HG03025 (cell line): ENCODE measurements around the gene DNAJC4.

ENCODE experiments used
- ATAC-seq: cut with Tn5 transposase; IDR thresholded peaks from one replicate; pipeline ENCODE4 v1.9.1; 2021; ENCODE audit warnings: mild to moderate bottlenecking, moderate library complexity; ENCODE audit not compliant: unreplicated experiment, low FRiP score

DNAJC4 gene

GRCh38 chr11:64208086-64208795 lies 22.1 kb upstream of the DNAJC4 start:
- ATAC-seq = no peak

GRCh38 chr11:64208796-64209562 lies 21.4 kb upstream of the DNAJC4 start:
- ATAC-seq = no peak

DNA sequence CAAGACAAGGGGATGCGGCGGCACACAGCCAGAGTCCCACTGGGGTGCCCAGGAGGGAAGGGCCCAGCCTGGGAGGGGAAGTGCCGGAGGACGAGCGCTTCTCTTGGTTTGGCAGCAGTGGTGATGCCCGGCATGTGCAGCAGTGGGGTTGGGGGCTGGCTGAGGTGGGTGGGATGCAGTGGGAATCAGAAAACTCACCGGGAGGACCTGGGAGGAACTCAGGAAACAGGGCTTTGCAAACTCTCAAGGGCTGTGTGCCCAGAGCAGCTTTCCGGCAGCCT lies 20.8 kb upstream of the DNAJC4 start:
- ATAC-seq = no peak

DNA sequence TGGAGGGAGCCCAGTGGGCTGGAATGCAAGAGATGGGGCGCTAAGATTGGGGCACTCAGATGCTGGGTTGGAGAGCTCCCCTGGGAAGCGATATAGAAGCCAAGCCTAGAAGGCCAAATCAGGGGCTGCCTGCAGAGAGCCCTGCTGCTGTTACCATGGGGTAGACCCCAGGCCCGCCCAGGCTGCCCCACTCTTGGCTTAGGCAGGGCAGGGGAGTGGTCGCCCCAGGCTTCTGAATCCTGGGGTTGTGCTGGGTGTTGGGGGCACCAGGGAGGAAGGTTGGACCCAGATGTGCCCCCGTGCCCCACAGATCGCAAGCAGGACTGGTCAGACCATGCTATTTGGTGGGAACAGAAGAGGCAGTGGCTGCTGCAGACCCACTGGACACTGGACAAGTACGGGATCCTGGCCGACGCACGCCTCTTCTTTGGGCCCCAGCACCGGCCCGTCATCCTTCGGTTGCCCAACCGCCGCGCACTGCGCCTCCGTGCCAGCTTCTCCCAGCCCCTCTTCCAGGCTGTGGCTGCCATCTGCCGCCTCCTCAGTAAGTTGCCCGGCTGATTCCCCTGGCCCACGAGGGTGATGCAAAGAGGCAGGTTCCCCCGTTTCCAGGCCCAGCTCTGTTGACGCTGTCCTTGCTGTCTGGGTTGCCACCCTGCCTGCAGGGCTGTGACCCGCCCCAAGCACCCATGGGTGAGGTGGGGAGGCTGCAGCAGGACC lies 19.9 kb upstream of the DNAJC4 start:
- no peak for ATAC-seq

- ATAC-seq = no peak
These were observed 19.0 kb upstream of the DNAJC4 start for GRCh38 chr11:64211181-64211872.

GRCh38 chr11:64216879-64217278 lies 13.5 kb upstream of the DNAJC4 start:
- no peak for ATAC-seq

GRCh38 chr11:64218628-64219353 lies 11.6 kb upstream of the DNAJC4 start:
- ATAC-seq = no peak

GRCh38 chr11:64219354-64219684 lies 11.0 kb upstream of the DNAJC4 start:
- ATAC-seq = no peak

DNA sequence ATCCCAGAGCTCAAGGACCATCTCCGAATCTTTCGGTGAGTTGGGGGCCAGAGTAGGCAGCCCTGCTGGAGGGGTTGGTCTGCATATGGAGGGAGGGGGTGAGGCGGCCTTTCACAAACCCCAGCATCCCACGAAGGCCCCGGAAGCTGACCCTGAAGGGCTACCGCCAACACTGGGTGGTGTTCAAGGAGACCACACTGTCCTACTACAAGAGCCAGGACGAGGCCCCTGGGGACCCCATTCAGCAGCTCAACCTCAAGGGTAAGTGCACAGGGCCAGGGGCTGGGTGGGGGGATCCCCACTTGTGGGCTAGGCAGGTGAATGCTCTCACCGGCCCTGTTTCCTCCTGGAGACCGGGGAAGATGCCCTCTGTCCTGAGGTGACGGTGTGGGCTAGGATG lies 10.6 kb upstream of the DNAJC4 start:
- no peak for ATAC-seq

DNA sequence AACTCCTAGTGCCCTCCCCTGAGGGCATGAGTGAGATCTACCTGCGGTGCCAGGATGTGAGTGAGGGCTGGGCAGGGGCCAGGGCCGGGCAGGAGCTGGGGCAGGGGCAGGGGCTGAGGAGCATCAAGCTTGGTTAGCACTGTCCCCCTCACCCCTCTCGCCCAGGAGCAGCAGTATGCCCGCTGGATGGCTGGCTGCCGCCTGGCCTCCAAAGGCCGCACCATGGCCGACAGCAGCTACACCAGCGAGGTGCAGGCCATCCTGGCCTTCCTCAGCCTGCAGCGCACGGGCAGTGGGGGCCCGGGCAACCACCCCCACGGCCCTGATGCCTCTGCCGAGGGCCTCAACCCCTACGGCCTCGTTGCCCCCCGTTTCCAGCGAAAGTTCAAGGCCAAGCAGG lies 10.1 kb upstream of the DNAJC4 start:
- no peak for ATAC-seq

- ATAC-seq = no peak
These were observed 9.6 kb upstream of the DNAJC4 start for GRCh38 chr11:64220798-64221197.

GRCh38 chr11:64222651-64223000 lies 7.7 kb upstream of the DNAJC4 start:
- no peak for ATAC-seq

DNA sequence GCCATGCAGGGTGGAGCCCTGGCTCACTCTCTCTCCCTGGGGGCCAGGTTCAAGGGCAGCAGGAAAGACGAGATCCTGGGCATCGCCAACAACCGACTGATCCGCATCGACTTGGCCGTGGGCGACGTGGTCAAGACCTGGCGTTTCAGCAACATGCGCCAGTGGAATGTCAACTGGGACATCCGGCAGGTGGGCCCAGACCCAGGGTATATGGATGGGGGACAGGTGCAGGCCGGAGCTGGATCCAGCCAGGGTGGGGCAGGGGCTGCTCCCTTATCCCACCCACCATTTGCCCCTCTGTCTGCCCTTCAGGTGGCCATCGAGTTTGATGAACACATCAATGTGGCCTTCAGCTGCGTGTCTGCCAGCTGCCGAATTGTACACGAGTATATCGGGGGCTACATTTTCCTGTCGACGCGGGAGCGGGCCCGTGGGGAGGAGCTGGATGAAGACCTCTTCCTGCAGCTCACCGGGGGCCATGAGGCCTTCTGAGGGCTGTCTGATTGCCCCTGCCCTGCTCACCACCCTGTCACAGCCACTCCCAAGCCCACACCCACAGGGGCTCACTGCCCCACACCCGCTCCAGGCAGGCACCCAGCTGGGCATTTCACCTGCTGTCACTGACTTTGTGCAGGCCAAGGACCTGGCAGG lies 7.2 kb upstream of the DNAJC4 start:
- no peak for ATAC-seq

GRCh38 chr11:64224151-64224890 lies 6.0 kb upstream of the DNAJC4 start:
- ATAC-seq = no peak

DNA sequence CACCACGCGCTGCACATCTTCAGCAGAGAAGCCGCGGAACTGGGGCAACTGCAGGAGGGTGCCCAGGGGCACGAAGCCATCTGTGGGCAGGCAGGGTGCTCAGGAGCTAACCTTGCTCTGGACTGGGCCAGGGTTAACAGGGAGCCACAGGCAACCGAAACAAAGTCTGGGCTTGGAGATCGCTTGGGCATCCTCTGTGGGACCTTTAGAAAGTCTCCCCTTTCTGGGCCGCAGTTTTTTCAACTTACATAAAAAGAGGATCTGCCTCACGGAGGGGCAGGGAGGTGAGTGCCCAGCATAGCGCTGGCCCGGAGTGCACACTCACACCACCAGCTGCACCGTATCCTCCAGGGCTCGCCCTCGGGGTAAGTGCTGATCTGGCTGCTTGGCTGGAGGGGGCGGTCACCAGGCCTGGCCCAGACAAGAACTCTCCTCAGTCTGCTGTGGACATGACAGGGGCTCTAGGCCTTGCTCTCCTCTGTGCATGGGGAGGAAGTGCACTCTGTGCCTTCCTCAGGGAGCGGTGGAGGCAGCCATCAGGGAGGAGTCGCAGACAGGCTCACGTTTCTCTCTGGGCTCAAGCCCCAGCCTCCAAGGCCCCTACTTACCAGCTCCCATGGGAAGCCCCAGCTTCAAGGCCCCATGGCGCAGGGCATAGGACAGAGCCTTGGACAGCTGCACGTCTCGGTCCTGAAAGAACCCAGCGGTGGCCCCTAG lies 5.3 kb upstream of the DNAJC4 start:
- ATAC-seq = no peak

DNA sequence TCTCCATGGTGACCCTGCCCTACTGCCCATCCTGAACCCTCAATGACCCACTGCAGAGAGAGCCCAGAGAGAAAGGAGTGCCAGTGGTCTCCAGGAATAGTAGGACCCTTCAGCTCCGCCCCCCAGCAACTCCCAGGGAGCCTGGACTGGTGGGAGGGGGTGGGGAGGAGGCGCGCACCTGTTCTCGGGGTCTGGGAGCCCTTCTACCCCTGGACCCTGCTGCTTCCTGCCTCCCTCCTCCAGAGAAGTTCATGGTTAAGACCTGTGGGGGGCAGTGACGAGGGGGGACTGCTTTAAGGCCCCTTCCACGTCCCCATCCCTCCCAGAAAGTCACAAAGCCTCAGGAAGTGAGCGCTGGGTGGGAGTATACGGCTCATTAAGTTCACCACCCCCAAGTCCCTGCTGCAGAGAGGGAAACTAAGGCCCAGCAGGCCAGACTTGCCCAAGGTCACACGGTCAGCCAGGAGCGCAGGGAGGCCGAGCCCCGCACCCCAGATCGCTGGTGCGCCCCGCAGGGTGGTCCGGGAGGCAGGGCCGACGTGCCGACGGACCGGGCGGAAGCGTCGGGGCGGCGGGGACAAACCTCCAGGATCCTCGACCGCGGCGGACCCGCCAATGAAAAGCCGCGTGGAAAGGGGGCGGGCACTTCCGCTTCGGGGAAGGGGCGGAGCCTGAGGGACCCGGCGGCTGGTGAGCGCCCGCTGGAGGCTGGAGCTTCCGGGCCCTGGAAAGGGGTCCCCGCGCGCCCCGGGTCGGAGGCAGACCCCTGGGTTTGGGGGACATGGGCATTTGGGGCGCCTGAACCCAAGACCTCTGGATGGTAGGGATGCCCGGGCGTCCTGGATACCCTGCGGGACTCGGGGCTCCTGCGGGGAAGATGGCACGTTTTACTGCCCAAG lies 4.5 kb upstream of the DNAJC4 start, which contains the start of the genes NUDT22 and TRPT1:
NUDT22 (plus strand) TSS at position 667 of the 899 bp plus-strand sequence. CDS start 379 bp downstream, outside the sequence.
TRPT1 (minus strand) TSS at position 579 of the 899 bp plus-strand sequence; CDS start at position 253, 326 bp downstream.
- ATAC-seq = no peak

DNA sequence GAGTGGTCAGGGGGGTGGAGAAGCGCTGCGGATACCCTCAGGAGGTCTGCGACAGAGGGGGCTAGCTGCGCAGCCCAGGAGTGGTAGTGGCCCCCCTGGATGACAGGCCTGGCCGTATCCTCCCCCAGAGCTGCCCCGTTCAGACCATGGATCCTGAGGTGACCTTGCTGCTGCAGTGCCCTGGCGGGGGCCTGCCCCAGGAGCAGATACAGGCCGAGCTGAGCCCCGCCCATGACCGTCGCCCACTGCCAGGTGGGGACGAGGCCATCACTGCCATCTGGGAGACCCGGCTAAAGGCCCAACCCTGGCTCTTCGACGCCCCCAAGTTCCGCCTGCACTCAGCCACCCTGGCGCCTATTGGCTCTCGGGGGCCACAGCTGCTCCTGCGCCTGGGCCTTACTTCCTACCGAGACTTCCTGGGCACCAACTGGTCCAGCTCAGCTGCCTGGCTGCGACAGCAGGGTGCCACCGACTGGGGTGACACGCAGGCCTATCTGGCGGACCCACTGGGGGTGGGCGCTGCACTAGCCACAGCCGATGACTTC lies 3.8 kb upstream of the DNAJC4 start:
- ATAC-seq = no peak
